Measurements from ENCODE around the gene BACE2.

BACE2 gene

GRCh38 chr21:41149199-41149598 lies 18.8 kb upstream of the BACE2 start:
- no peak for DNase-seq

- no peak for DNase-seq
Measured at GRCh38 chr21:41152147-41152546, 15.8 kb upstream of the BACE2 start.

GRCh38 chr21:41153443-41153842 lies 14.5 kb upstream of the BACE2 start:
- no peak for DNase-seq

GRCh38 chr21:41156142-41156541 lies 11.8 kb upstream of the BACE2 start:
- no peak for DNase-seq

- no peak for DNase-seq
Measured at GRCh38 chr21:41158026-41158425, 9.9 kb upstream of the BACE2 start.

- DNase-seq: no peak
Measured at GRCh38 chr21:41160036-41160435, 7.9 kb upstream of the BACE2 start.

GRCh38 chr21:41161428-41161827 lies 6.5 kb upstream of the BACE2 start:
- no peak for DNase-seq

- DNase-seq: no peak
Measured at GRCh38 chr21:41162096-41162495, 5.9 kb upstream of the BACE2 start.

GRCh38 chr21:41163091-41163490 lies 4.9 kb upstream of the BACE2 start:
- no peak for DNase-seq

- no peak for DNase-seq
Measured at GRCh38 chr21:41164052-41164451, 3.9 kb upstream of the BACE2 start.

GRCh38 chr21:41164981-41165655 lies 2.8 kb upstream of the BACE2 start:
- no peak for DNase-seq

GRCh38 chr21:41166884-41167283 lies 1.1 kb upstream of the BACE2 start:
- no peak for DNase-seq

- DNase-seq: peak in 1 of 2 donors; percentile 23
Measured at GRCh38 chr21:41168391-41169257, 664 bp downstream of the BACE2 start.

- no peak for DNase-seq
Measured at GRCh38 chr21:41169258-41169576, 1.3 kb downstream of the BACE2 start.

- DNase-seq: no peak
Measured at GRCh38 chr21:41169701-41170100, 1.7 kb downstream of the BACE2 start.

- DNase-seq: peak in 1 of 2 donors; percentile 27
Measured at GRCh38 chr21:41170442-41170841, 2.5 kb downstream of the BACE2 start.

GRCh38 chr21:41170859-41171609 lies 3.1 kb downstream of the BACE2 start:
- no peak for DNase-seq

GRCh38 chr21:41175080-41175479 lies 7.1 kb downstream of the BACE2 start:
- no peak for DNase-seq

GRCh38 chr21:41176846-41177245 lies 8.9 kb downstream of the BACE2 start:
- no peak for DNase-seq

- DNase-seq: no peak
Measured at GRCh38 chr21:41180752-41181151, 12.8 kb downstream of the BACE2 start.

GRCh38 chr21:41182547-41182946 lies 14.6 kb downstream of the BACE2 start:
- DNase-seq: no peak

- no peak for DNase-seq
Measured at GRCh38 chr21:41183575-41183974, 15.6 kb downstream of the BACE2 start.

- DNase-seq: no peak
Measured at GRCh38 chr21:41185802-41186201, 17.8 kb downstream of the BACE2 start.

Measured in stimulated activated CD4-positive, alpha-beta T cell treated with anti-CD3 and anti-CD28 coated beads, Interleukin-2, amount 100 ng/mL, for 24 hours (primary cell).